ENCODE results near the gene SLC10A4. TPM values are rescaled to one million over a fixed set of nuclear protein-coding genes. Genes with fewer than 3 reads are reported as not detected.
"Not testable (repeated sequence)": the region's sequence is repeated elsewhere in the genome, so short reads cannot be mapped to it uniquely, and the experiment has no call there.

The SLC10A4 gene, protein sequence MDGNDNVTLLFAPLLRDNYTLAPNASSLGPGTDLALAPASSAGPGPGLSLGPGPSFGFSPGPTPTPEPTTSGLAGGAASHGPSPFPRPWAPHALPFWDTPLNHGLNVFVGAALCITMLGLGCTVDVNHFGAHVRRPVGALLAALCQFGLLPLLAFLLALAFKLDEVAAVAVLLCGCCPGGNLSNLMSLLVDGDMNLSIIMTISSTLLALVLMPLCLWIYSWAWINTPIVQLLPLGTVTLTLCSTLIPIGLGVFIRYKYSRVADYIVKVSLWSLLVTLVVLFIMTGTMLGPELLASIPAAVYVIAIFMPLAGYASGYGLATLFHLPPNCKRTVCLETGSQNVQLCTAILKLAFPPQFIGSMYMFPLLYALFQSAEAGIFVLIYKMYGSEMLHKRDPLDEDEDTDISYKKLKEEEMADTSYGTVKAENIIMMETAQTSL
- 10 to 100 TPM in 1 of 8 experiments, 1 to 10 TPM in 7; 2.0 to 30.2 (median 2.9) TPM for total RNA-seq

DNA sequence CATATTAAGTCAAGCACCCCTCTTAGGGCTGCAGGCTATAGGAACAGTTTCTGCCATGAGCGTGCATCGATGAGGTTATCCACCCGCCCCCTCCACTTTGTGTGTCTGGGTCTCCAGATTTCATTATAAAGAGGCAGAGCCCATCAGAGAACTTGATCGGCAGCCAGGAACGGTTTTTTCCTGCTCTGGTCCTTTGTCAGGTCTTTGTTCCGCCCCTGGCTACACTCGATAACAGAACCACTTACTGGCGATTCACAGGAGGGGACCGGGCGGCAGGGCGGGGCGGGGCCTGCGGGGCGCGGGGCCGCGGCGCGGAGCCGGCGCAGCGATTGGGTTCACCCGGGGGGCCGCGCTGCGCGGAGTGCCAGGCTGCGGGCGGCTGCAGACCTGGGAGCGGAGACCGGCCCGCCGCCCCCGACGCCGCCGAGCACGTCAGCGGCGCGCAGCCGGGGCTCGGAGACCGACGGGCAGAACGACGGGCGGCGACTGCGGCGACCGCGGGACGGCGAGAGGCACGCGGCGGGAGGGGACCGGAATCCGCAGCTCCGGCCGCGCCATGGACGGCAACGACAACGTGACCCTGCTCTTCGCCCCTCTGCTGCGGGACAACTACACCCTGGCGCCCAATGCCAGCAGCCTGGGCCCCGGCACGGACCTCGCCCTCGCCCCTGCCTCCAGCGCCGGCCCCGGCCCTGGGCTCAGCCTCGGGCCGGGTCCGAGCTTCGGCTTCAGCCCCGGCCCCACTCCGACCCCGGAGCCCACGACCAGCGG lies at the start of gene SLC10A4:
SLC10A4 (plus strand) TSS at position 338 of the 771 bp plus-strand sequence; CDS start at position 557, 219 bp downstream.
- in situ Hi-C loops (cut with MboI; ENCODE audit: low pct_unique_long_range_greater_than_20kb in 2 of 9, low sequenced_read_pairs in 9 of 9, unreplicated experiment in 9 of 9): no loop called here

GRCh38 chr4:48436318-48436717 lies 46.8 kb upstream of the SLC10A4 start:
- ATAC-seq (replicated peaks in 6 of 8): peak in 3 of 8 experiments; percentile 52 to 91 (median 89)
- no peak overlapping the region for H3K4me3 ChIP-seq
- H3K27ac ChIP-seq: no peak overlapping the region
- no peaks in the 10 kb centered on the region for H3K4me1 ChIP-seq (replicated peaks in 1 of 2)
- in situ Hi-C loops (cut with MboI; ENCODE audit: low pct_unique_long_range_greater_than_20kb in 2 of 9, low sequenced_read_pairs in 9 of 9, unreplicated experiment in 9 of 9): loop anchor here in 1 of 9 experiments (25.0 kb wide), 1 partner anchor 101 kb away; no protein-coding TSS in a partner anchor
- 30 to 100% (median 92%) methylated on average over 1 of the region's 1 CpG; no CpG with 5 or more reads in 2 of the 10 experiments for WGBS, 10 experiments

More for the DNA sequence above, at the start of gene SLC10A4:
- Histone ChIP-seq H3K4me3 (peak within 1 kb of the TSS; percentile 36 to 53 (median 41)), H3K4me1 (replicated peaks in 1 of 2) (no peaks in the 10 kb centered on the region), H3K27ac (no peak within 1 kb of the TSS)
- WGBS, 10 experiments: 0 to 81% (median 15%) methylated on average over 2 to 3 of the region's 85 CpGs; no CpG with 5 or more reads in 6 of the 10 experiments
- peak; percentile 41 to 96 (median 94) for ATAC-seq (replicated peaks in 6 of 8)

GRCh38 chr4:48439988-48440387 lies 43.2 kb upstream of the SLC10A4 start:
- 29 to 100% (median 80%) methylated on average over 1 to 2 of the region's 2 CpGs; no CpG with 5 or more reads in 4 of the 10 experiments for WGBS, 10 experiments
- Histone ChIP-seq H3K4me3 (no peak overlapping the region), H3K27ac (no peak overlapping the region), H3K4me1 (replicated peaks in 1 of 2) (no peaks in the 10 kb centered on the region)
- in situ Hi-C loops (cut with MboI; ENCODE audit: low pct_unique_long_range_greater_than_20kb in 2 of 9, low sequenced_read_pairs in 9 of 9, unreplicated experiment in 9 of 9): loop anchor here in 2 of 9 experiments (10.0 to 25.0 kb wide), 2 partner anchors 97 to 105 kb away; no protein-coding TSS in a partner anchor
- no peak for ATAC-seq (replicated peaks in 6 of 8)

DNA sequence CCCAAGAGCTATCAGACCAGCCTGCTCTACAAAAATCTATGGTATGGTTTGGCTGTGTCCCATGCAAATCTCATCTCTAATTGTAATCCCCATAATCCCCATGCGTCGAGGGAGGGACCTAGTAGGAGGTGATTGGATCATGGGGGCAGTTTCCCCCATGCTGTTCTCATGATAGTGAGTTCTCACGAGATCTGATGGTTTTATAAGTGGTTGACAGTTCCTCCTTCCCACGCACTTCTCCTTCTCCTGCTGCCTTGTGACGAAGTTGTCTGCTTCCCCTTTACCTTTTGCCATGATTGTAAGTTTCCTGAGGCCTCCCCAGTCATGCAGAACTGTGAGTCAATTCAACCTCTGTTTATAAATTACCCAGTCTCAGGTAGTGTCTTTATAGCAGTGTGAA lies 42.2 kb upstream of the SLC10A4 start:
- H3K4me1 ChIP-seq (replicated peaks in 1 of 2); H3K27ac ChIP-seq; H3K4me3 ChIP-seq; ATAC-seq (replicated peaks in 6 of 8): not testable (repeated sequence)
- in situ Hi-C loops (cut with MboI; ENCODE audit: low pct_unique_long_range_greater_than_20kb in 2 of 9, low sequenced_read_pairs in 9 of 9, unreplicated experiment in 9 of 9): loop anchor here in 2 of 9 experiments (10.0 to 25.0 kb wide), 2 partner anchors 96 to 104 kb away; no protein-coding TSS in a partner anchor
- 51 to 100% (median 76%) methylated on average over 1 to 5 of the region's 5 CpGs; no CpG with 5 or more reads in 2 of the 10 experiments for WGBS, 10 experiments

DNA sequence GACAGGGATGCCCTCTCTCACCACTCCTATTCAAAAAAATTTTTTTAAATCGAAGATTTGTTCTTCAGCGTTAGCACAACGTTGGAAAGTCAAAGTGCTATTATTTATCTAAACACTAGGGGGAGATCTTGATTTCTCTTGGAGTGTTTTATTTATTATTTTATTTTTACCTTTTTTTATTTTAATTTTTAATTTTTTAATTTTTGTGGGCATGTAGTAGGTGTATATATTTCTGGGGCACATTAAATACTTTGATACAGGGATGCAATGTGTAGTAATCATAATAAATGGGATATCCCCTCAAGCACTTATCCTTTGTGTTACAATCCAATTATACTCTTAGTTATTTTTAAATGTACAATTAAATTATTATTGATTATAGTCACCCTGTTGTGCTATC lies 37.4 kb upstream of the SLC10A4 start:
- Histone ChIP-seq H3K27ac (no peak overlapping the region), H3K4me3 (no peak overlapping the region), H3K4me1 (replicated peaks in 1 of 2) (no peaks in the 10 kb centered on the region)
- in situ Hi-C loops (cut with MboI; ENCODE audit: low pct_unique_long_range_greater_than_20kb in 2 of 9, low sequenced_read_pairs in 9 of 9, unreplicated experiment in 9 of 9): loop anchor here in 2 of 9 experiments (10.0 to 25.0 kb wide), 2 partner anchors 92 to 99 kb away; no protein-coding TSS in a partner anchor
- 0 to 34% (median 17%) methylated on average over 2 to 3 of the region's 3 CpGs; no CpG with 5 or more reads in 3 of the 10 experiments for WGBS, 10 experiments
- no peak for ATAC-seq (replicated peaks in 6 of 8)

DNA sequence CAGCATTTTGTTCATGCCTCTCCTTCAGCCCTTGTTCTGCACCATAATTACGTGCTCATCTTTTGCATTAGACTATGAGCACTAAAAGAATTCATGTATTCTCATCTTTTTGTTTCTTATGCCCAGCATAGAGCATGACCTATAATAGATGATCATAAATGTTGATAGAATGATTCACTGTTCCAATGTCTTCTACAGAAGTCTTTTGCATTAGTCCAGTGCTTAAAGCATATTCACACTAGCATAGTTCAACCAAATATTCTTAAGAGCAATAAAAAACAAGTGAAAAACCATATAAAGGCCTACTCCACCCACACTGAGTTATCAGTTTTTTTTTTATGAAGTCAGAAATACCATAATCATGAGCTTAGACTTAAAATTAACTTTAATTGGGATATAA lies 36.5 kb upstream of the SLC10A4 start:
- 13 to 100% (median 69%) methylated on average over 1 of the region's 1 CpG; no CpG with 5 or more reads in 2 of the 10 experiments for WGBS, 10 experiments

DNA sequence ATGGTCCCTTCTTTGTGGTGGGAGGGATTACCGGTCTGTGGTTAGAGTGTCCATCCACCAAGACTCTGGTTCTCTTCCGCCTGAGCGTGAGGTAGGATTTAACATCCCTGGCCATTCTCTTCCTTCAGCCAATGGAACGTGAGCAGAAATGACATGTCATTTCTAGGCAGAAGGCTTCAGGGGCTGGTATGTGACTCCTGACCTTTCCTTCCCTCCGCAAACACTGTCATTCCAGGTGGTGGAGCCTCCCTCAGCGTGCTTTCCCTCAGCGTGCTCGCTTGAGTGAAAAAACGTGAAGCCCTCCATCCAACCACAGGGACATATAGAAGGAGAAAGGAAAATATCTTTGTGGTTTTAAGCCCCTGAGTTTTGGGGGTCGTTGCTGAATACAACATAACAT lies 34.0 kb upstream of the SLC10A4 start:
- H3K4me3 ChIP-seq: no peak overlapping the region
- in situ Hi-C loops (cut with MboI; ENCODE audit: low pct_unique_long_range_greater_than_20kb in 2 of 9, low sequenced_read_pairs in 9 of 9, unreplicated experiment in 9 of 9): loop anchor here in 2 of 9 experiments (10.0 to 25.0 kb wide), 2 partner anchors 88 to 96 kb away; no protein-coding TSS in a partner anchor
- no peak overlapping the region for H3K27ac ChIP-seq
- no peaks in the 10 kb centered on the region for H3K4me1 ChIP-seq (replicated peaks in 1 of 2)
- no peak for ATAC-seq (replicated peaks in 6 of 8)
- WGBS, 10 experiments: 74 to 97% (median 91%) methylated on average over 1 to 10 of the region's 10 CpGs; no CpG with 5 or more reads in 1 of the 10 experiments

More for the DNA sequence above, 36.5 kb upstream of the SLC10A4 start:
- Histone ChIP-seq H3K4me1 (replicated peaks in 1 of 2) (no peaks in the 10 kb centered on the region), H3K4me3 (no peak overlapping the region), H3K27ac (no peak overlapping the region)
- ATAC-seq (replicated peaks in 6 of 8): peak in 2 of 8 experiments; percentile 63 to 87
- in situ Hi-C loops (cut with MboI; ENCODE audit: low pct_unique_long_range_greater_than_20kb in 2 of 9, low sequenced_read_pairs in 9 of 9, unreplicated experiment in 9 of 9): loop anchor here in 2 of 9 experiments (10.0 to 25.0 kb wide), 2 partner anchors 91 to 98 kb away; no protein-coding TSS in a partner anchor

DNA sequence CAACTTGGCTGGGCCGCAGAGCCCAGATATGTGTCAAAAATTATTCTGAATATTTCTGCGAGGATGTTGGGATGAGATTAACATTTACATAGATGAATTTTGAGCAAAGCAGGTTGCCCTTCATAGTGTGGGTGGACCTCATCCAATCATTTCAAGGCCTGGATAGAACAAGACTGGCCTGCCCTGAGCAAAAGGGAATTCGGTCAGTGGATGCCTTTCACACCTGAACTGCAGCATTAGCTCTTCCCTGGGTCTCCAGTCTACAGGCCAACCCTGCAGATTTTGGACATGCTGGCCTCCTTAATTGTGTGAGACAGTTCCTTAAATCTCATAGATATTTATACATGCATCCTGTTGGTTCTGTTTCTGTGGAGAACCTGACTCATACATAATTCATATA lies 32.4 kb upstream of the SLC10A4 start:
- no peaks in the 10 kb centered on the region for H3K4me1 ChIP-seq (replicated peaks in 1 of 2)
- H3K4me3 ChIP-seq: no peak overlapping the region
- no peak overlapping the region for H3K27ac ChIP-seq
- peak in 2 of 8 experiments; percentile 12 to 47 for ATAC-seq (replicated peaks in 6 of 8)
- 22 to 96% (median 64%) methylated on average over 2 to 3 of the region's 3 CpGs; no CpG with 5 or more reads in 2 of the 10 experiments for WGBS, 10 experiments
- in situ Hi-C loops (cut with MboI; ENCODE audit: low pct_unique_long_range_greater_than_20kb in 2 of 9, low sequenced_read_pairs in 9 of 9, unreplicated experiment in 9 of 9): no loop called here

DNA sequence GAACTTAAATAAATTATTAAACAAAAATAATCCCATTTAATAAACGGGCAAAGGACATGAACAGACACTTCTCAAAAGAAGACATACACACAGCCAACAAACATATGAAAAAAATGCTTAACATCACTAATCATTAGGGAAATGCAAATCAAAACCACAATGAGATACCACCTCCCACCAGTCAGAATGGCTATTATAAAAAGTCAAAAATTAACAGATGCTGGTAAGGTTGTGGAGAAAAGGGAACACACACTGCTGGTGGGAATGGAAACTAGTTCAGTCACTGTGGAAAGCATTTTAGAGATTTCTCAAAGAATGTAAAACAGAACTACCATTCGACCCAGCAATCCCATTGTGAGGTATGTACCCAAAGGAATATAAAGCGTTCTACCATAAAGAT lies 31.5 kb upstream of the SLC10A4 start:
- in situ Hi-C loops (cut with MboI; ENCODE audit: low pct_unique_long_range_greater_than_20kb in 2 of 9, low sequenced_read_pairs in 9 of 9, unreplicated experiment in 9 of 9); H3K4me1 ChIP-seq (replicated peaks in 1 of 2); H3K4me3 ChIP-seq; ATAC-seq (replicated peaks in 6 of 8); H3K27ac ChIP-seq: not testable (repeated sequence)
- 62 to 94% (median 70%) methylated on average over 2 to 3 of the region's 3 CpGs; no CpG with 5 or more reads in 1 of the 10 experiments for WGBS, 10 experiments

GRCh38 chr4:48454591-48454990 lies 28.6 kb upstream of the SLC10A4 start:
- in situ Hi-C loops (cut with MboI; ENCODE audit: low pct_unique_long_range_greater_than_20kb in 2 of 9, low sequenced_read_pairs in 9 of 9, unreplicated experiment in 9 of 9): no loop called here
- no peak overlapping the region for H3K27ac ChIP-seq
- no peaks in the 10 kb centered on the region for H3K4me1 ChIP-seq (replicated peaks in 1 of 2)
- 29 to 100% (median 88%) methylated on average over 1 to 2 of the region's 2 CpGs; no CpG with 5 or more reads in 4 of the 10 experiments for WGBS, 10 experiments
- H3K4me3 ChIP-seq: no peak overlapping the region
- no peak for ATAC-seq (replicated peaks in 6 of 8)

DNA sequence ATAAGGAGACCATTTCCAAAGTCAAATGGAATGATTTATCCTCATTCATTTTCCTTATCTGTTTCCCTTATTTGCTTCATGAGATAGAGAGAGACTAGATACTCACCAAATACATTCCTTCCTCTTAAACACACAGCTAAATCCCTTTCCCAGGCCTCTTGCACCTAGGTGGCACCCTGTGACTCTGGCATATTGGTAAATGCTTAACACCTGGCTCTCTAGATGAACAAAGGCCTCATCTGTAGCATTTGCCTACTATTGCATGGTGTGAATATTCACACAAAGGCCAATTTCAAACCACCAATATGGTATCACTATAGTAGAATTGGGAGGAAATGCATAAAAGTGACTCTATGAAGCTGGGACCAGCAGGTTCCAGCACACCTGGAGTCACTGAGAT lies 22.1 kb upstream of the SLC10A4 start:
- H3K4me3 ChIP-seq: no peak overlapping the region
- no peaks in the 10 kb centered on the region for H3K4me1 ChIP-seq (replicated peaks in 1 of 2)
- no peak overlapping the region for H3K27ac ChIP-seq
- ATAC-seq (replicated peaks in 6 of 8): no peak
- in situ Hi-C loops (cut with MboI; ENCODE audit: low pct_unique_long_range_greater_than_20kb in 2 of 9, low sequenced_read_pairs in 9 of 9, unreplicated experiment in 9 of 9): no loop called here

DNA sequence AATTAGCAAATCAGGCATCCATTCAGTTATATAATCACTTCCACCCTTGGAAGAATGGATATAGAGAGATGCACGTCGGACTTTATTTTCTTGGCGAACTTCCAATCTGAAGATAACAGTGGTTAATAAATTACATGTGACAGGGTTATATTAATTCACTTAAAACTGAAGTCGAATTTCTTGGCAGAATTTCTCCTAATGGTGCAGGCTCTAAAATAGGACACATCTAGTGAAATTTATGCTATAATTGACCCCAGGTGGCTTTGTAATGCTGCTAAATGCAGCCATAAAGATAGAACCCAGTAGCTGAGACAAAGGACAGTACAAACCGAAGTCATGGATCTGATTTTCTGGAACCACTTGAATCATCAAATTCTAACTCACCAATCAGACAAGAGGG lies 20.8 kb upstream of the SLC10A4 start:
- Histone ChIP-seq H3K4me1 (replicated peaks in 1 of 2) (no peaks in the 10 kb centered on the region), H3K4me3 (no peak overlapping the region), H3K27ac (no peak overlapping the region)
- peak in 4 of 8 experiments; percentile 33 to 79 (median 70) for ATAC-seq (replicated peaks in 6 of 8)
- WGBS, 10 experiments: 4 to 89% (median 50%) methylated on average over 2 to 5 of the region's 5 CpGs; no CpG with 5 or more reads in 1 of the 10 experiments
- in situ Hi-C loops (cut with MboI; ENCODE audit: low pct_unique_long_range_greater_than_20kb in 2 of 9, low sequenced_read_pairs in 9 of 9, unreplicated experiment in 9 of 9): no loop called here
